Endothelial cell of hepatic sinusoid (primary cell): ENCODE data around the gene IL17RC.

ENCODE experiments used
- in situ Hi-C: cut with HindIII; loops from 2 replicates; pipeline ENCODE4 v1.10.0; 2017; ENCODE audit warnings: low sequenced_read_pairs

IL17RC gene

GRCh38 chr3:9970020-9970652 lies 53.2 kb downstream of the IL17RC start:
- in situ Hi-C loops, result loop anchor here (5.0 kb wide), 1 partner anchor 292 kb away; no protein-coding TSS in a partner anchor

DNA sequence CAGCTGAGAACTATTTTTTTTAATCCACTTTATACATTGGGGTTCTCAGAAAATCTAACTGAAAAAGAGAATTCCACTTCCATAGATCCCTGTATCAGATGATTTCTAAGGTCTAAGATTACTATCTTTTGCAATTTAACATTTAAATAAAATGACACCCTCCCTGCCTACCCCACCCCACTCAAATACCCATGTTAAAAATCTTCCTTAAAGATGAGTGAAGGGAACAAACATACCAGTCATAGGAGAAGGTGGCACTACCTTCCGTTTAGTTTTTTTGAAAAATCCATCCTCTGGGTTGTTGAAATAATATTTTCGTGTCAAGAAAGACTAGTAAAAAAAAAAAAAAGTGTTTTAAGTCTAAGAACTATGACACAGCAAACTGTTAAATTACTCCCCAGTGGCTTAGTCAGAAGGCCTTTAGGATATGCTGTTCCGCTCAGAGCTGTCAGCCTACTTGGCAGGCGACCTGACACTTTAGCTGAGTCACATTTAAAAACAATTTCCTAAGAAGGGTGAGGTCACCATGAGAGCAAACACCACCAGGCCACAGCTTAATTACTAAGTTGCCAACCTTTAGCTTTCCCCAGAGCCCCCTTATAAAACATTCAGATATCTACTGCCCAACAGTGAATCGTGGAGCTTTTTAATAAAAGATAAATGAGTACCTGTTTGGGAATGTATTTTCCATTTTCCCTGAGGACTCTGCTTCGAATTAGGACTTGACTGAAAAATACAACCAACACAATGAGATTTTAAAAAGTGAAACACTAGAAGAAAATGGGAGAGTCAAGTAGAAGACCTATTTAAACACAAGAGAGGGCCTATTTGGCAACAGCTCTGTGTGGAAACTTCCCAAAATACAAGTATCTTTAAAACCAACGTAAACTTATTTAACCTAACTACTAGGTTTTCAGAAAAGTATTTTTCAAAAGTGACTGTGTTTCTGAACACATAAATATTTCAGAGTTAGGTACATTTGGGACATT lies 60.1 kb downstream of the IL17RC start:
- in situ Hi-C loops, result no loop called here

GRCh38 chr3:9978710-9979305 lies 61.9 kb downstream of the IL17RC start:
- in situ Hi-C loops, result no loop called here

- in situ Hi-C loops, result no loop called here
Measured at GRCh38 chr3:9980251-9980650, 63.4 kb downstream of the IL17RC start.
